ENCODE measurements around the gene PRG2. TPM values are rescaled to one million over a fixed set of nuclear protein-coding genes. Genes with fewer than 3 reads are reported as not detected.

Gene PRG2
- polyA plus RNA-seq, 3 donors: 1.1 TPM; not detected in 2

GRCh38 chr11:57358543-57358961, 31.9 kb downstream of the PRG2 start:
- no peaks in the 10 kb centered on the region for H3K36me3 Mint-ChIP-seq
- no peaks in the 10 kb centered on the region for H3K79me2 ChIP-seq (ENCODE audit: insufficient read depth, low read length)
- H3K9ac ChIP-seq (ENCODE audit: insufficient read depth, low read length, poor library complexity, severe bottlenecking): no peak overlapping the region
- H3K4me1 ChIP-seq (ENCODE audit: control insufficient read depth in 1 of 2, insufficient read depth in 2 of 2, low read length in 2 of 2): peaks cover 26 to 27% of the 10 kb centered on the region in 2 donors
- intact Hi-C loops (cut with micrococcal nuclease): loop anchor here in 1 of 2 donors (10.0 kb wide), 1 partner anchor 286 kb away; the partner anchor contains the start of gene YPEL4
- no peaks in the 10 kb centered on the region for H4K20me1 ChIP-seq (ENCODE audit: insufficient read depth, low read length)
- TF ChIP-seq CTCF (IDR thresholded peaks at IDR 0.05): no peak
- peaks cover 25% of the 10 kb centered on the region for H3K4me1 Mint-ChIP-seq
- no peak overlapping the region for H3K27ac Mint-ChIP-seq
- H3K9me3 ChIP-seq (replicated peaks in 1 of 2; ENCODE audit: control insufficient read depth in 1 of 2, insufficient read depth in 1 of 2, low read length in 2 of 2): no peaks in the 10 kb centered on the region
- H3K4me3 ChIP-seq (replicated peaks in 1 of 3; ENCODE audit: low read depth in 2 of 3, low read length in 3 of 3): no peak overlapping the region
- H2AFZ ChIP-seq (ENCODE audit: insufficient read depth, low read depth, low read length, poor library complexity, severe bottlenecking): no peak overlapping the region
- no peak overlapping the region for H3K4me2 ChIP-seq (replicated peaks; ENCODE audit: extremely low read depth, low read length, poor library complexity, severe bottlenecking)
- peaks cover 0 to 2% (median 2%) of the 10 kb centered on the region in 3 donors for H3K27me3 Mint-ChIP-seq (ENCODE audit: low read depth in 3 of 3)
- H3K9me3 Mint-ChIP-seq: peaks cover 0 to 5% (median 0%) of the 10 kb centered on the region in 7 donors
- H3K27ac ChIP-seq (ENCODE audit: low read depth in 1 of 2, low read length in 2 of 2): no peak overlapping the region
- H3K4me3 Mint-ChIP-seq: no peak overlapping the region
- H3K27me3 ChIP-seq (ENCODE audit: control insufficient read depth in 2 of 2, insufficient read depth in 2 of 2, low read length in 2 of 2): no peaks in the 10 kb centered on the region
- 100% methylated on average over 1 of the region's 9 CpGs for WGBS (ENCODE audit: insufficient coverage)
- H3K36me3 ChIP-seq (replicated peaks in 1 of 2; ENCODE audit: control insufficient read depth in 1 of 2, insufficient read depth in 2 of 2, low read length in 2 of 2): no peaks in the 10 kb centered on the region
- DNase-seq: no peak

GRCh38 chr11:57357856-57358255, 32.6 kb downstream of the PRG2 start:
- H3K4me3 Mint-ChIP-seq: no peak overlapping the region
- no peaks in the 10 kb centered on the region for H3K36me3 Mint-ChIP-seq
- Histone ChIP-seq H3K79me2 (ENCODE audit: insufficient read depth, low read length) (no peaks in the 10 kb centered on the region), H3K4me1 (ENCODE audit: control insufficient read depth in 1 of 2, insufficient read depth in 2 of 2, low read length in 2 of 2) (peaks cover 26 to 29% of the 10 kb centered on the region in 2 donors), H3K4me3 (replicated peaks in 1 of 3; ENCODE audit: low read depth in 2 of 3, low read length in 3 of 3) (no peak overlapping the region), H3K4me2 (replicated peaks; ENCODE audit: extremely low read depth, low read length, poor library complexity, severe bottlenecking) (no peak overlapping the region), H3K9ac (ENCODE audit: insufficient read depth, low read length, poor library complexity, severe bottlenecking) (no peak overlapping the region), H3K27me3 (ENCODE audit: control insufficient read depth in 2 of 2, insufficient read depth in 2 of 2, low read length in 2 of 2) (no peaks in the 10 kb centered on the region), H3K36me3 (replicated peaks in 1 of 2; ENCODE audit: control insufficient read depth in 1 of 2, insufficient read depth in 2 of 2, low read length in 2 of 2) (no peaks in the 10 kb centered on the region), H4K20me1 (ENCODE audit: insufficient read depth, low read length) (no peaks in the 10 kb centered on the region), H3K9me3 (replicated peaks in 1 of 2; ENCODE audit: control insufficient read depth in 1 of 2, insufficient read depth in 1 of 2, low read length in 2 of 2) (no peaks in the 10 kb centered on the region), H2AFZ (ENCODE audit: insufficient read depth, low read depth, low read length, poor library complexity, severe bottlenecking) (no peak overlapping the region), H3K27ac (ENCODE audit: low read depth in 1 of 2, low read length in 2 of 2) (no peak overlapping the region)
- H3K9me3 Mint-ChIP-seq: no peaks in the 10 kb centered on the region
- intact Hi-C loops (cut with micrococcal nuclease): loop anchor here in 1 of 2 donors (10.0 kb wide), 1 partner anchor 287 kb away; the partner anchor contains the start of gene YPEL4
- peaks cover 0 to 2% (median 0%) of the 10 kb centered on the region in 3 donors for H3K27me3 Mint-ChIP-seq (ENCODE audit: low read depth in 3 of 3)
- H3K4me1 Mint-ChIP-seq: peaks cover 25% of the 10 kb centered on the region
- no peak for DNase-seq
- 73% methylated on average over 2 of the region's 6 CpGs for WGBS (ENCODE audit: insufficient coverage)
- H3K27ac Mint-ChIP-seq: no peak overlapping the region
- TF ChIP-seq CTCF (IDR thresholded peaks at IDR 0.05): no peak
